DND-41 (cell line): ENCODE measurements around the gene GPA33.

Source experiments
- EZH2 ChIP-seq: IDR thresholded peaks from 3 replicates; pipeline ENCODE4 v1.6.1; 2012; ENCODE audit warnings: borderline replicate concordance, low read depth, mild to moderate bottlenecking, moderate library complexity, low read length, inconsistent platforms; ENCODE audit not compliant: severe bottlenecking
- TF ChIP-seq, protein P1 (sequence below): IDR thresholded peaks from 2 replicates; pipeline ENCODE4 v1.5.1; 2012; ENCODE audit warnings: borderline replicate concordance, low read length, moderate library complexity, mild to moderate bottlenecking; ENCODE audit not compliant: poor library complexity, severe bottlenecking; ENCODE audit errors: extremely low read depth

- TF ChIP-seq, protein P1, sequence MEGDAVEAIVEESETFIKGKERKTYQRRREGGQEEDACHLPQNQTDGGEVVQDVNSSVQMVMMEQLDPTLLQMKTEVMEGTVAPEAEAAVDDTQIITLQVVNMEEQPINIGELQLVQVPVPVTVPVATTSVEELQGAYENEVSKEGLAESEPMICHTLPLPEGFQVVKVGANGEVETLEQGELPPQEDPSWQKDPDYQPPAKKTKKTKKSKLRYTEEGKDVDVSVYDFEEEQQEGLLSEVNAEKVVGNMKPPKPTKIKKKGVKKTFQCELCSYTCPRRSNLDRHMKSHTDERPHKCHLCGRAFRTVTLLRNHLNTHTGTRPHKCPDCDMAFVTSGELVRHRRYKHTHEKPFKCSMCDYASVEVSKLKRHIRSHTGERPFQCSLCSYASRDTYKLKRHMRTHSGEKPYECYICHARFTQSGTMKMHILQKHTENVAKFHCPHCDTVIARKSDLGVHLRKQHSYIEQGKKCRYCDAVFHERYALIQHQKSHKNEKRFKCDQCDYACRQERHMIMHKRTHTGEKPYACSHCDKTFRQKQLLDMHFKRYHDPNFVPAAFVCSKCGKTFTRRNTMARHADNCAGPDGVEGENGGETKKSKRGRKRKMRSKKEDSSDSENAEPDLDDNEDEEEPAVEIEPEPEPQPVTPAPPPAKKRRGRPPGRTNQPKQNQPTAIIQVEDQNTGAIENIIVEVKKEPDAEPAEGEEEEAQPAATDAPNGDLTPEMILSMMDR: no peak
- no peak for TF ChIP-seq EZH2
These were observed 42.3 kb upstream of the GPA33 start for GRCh38 chr1:167132301-167133010.
